ENCODE results near the gene LCN15.

LCN15 gene

DNA sequence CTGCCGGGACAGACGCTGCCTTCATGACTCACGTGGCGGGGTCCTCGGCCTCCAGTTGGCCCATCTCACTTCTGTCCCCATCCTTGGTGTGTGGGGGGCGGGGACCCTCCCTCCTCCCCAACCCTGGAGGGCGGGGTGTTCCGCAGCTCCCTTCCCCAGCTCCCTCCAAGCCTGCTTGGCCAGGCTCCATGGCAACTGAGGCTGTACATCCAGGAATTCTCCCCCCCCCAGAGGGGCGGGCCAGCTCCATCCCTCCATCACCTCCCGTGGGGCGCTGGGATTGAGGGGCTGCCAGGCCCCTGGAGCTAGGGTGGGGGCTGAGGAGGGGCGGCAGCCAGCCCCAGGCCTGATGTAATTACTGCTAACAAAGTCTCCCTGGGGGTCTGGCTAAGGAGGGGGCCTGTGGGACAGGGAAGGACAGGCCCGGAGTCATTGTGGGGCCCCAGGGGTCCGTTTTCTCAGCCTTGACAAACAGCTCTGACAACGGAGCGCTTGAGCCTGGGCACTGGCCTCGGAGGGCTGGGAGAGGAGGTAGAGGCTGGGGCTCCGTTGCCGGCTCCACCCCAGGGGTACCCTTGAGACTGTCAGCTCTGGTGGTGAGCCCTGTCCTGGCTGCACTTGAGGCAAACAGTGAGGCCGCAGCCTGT lies 43.9 kb downstream of the LCN15 start:
- TF ChIP-seq, protein P1, sequence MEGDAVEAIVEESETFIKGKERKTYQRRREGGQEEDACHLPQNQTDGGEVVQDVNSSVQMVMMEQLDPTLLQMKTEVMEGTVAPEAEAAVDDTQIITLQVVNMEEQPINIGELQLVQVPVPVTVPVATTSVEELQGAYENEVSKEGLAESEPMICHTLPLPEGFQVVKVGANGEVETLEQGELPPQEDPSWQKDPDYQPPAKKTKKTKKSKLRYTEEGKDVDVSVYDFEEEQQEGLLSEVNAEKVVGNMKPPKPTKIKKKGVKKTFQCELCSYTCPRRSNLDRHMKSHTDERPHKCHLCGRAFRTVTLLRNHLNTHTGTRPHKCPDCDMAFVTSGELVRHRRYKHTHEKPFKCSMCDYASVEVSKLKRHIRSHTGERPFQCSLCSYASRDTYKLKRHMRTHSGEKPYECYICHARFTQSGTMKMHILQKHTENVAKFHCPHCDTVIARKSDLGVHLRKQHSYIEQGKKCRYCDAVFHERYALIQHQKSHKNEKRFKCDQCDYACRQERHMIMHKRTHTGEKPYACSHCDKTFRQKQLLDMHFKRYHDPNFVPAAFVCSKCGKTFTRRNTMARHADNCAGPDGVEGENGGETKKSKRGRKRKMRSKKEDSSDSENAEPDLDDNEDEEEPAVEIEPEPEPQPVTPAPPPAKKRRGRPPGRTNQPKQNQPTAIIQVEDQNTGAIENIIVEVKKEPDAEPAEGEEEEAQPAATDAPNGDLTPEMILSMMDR (conservative IDR thresholded peaks at IDR 0.05): no peak
- 0 out of 2 replicates have a peak overlapping the region, but pooled peaks have one; percentile 28 for H3K27ac ChIP-seq

DNA sequence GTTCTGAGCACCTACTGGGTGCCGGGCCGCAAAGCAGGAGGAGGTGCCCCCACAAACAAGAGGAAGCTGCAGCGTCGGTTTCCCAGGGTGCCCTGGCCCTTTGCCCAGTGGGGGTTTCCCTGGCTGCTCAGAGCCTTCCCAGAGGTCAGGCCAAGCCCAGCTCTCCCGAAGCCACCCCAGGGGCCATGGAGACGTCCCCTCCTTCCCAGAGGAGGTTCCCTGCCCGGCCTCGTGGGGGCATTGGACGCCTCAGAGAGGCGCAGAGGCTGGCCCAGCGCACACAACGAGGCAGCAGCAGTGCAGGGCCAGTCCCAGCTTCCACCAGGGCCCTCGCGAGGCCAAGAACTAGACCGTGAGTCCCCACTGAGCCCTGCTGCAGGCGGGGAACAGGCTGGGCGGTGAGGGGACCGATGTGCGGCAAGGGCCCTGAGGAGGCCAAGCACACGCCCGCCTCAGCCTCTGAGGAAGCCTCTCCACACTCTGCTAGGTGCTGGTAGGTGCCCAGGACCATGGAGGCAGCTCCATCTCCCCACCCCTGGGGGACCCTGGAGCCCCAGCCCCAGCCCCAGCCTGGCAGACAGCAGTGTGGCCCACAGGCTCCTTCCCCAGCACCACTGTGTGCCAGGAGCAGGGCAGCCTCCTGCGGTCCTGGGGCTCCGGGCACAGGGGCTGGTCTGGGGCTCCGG lies 45.0 kb downstream of the LCN15 start:
- peak overlapping the region; percentile 22; the same call in 1 of the 2 replicates for H3K27ac ChIP-seq
- TF ChIP-seq, protein P1 (conservative IDR thresholded peaks at IDR 0.05): no peak

DNA sequence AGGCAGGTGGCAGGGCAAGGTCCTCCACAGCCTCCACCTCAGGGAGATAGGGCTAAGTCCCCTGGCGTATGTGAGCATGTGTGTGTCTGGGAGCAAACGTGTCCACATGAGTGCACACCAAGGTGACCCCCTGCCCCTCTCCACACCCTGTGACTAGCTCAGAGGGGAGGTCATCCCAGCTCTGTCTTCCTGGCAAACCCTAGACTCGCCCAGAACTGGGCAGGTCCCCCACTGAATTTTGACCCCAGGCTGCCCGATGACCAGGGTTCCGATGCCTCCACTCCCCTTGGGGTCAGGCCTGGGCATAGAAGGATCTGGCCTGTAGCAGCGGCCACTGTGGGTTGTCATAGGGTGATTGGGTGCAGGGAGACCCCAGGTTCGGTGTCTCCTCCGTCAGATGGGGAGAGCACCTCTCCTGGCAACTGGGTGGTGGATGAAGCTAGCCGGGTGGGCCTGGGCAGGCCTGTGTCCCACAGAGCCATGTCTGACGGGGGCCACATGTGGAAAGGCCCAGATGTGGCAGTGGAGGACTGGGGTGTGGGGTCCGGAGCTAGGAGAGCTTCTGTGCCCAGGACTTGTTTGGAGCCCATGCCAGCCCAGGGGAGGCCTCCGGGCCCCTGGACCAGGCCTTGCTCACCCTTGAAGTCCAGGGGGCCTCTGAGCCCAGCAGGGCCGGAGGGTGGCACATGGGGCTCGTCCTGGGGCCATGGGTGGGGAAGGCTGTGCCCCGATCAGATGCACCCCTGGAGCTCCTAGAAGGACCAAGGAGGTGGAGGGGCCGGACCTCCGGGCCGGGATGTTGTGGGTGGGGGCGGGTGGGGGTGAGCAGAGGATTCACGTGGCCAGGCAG lies 45.7 kb downstream of the LCN15 start:
- H3K27ac ChIP-seq: no peak overlapping the region; the same call in 1 of the 2 replicates
- TF ChIP-seq, protein P1 (conservative IDR thresholded peaks at IDR 0.05): no peak

DNA sequence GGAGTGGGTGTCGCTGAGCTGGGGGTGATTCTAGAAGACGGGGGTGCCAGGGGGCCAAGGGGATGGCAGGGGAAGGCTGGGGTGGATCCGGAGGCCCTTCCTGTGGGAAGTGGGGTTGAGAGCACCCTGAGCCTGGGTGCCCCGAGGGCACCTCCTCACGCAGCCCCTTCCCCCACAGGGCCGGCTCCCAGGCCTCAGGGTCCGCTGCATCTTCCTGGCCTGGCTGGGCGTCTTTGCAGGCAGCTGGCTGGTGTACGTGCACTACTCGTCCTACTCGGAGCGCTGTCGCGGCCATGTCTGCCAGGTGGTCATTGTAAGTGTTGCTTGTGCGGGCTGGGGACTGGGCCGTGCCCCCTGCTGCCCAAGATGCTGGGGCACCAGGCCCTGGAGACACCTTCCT lies 46.9 kb downstream of the LCN15 start:
- no peak overlapping the region for H3K27ac ChIP-seq
- TF ChIP-seq, protein P1 (conservative IDR thresholded peaks at IDR 0.05): no peak

DNA sequence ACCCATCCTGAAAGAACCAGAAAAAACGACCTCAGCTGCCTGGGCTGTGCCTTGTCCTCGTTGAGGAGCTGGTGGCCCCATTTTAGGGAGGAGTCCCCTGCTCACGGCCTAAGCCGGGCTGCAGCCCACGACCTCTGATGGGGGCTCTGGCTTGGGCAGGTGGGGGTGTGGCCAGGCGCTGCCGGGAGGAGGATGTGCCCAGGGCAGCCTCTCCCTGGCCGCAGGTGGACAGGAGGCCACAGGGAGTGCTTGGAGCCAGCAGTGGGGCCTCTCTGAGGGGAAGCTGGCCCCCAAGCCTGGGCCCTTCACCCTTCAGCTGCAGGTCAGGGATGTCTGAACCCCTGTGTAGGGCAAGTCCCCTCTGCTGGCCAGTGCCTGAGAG lies 49.4 kb downstream of the LCN15 start:
- TF ChIP-seq, protein P1 (conservative IDR thresholded peaks at IDR 0.05): no peak
- no peak overlapping the region; the same call in 1 of the 2 replicates for H3K27ac ChIP-seq

DNA sequence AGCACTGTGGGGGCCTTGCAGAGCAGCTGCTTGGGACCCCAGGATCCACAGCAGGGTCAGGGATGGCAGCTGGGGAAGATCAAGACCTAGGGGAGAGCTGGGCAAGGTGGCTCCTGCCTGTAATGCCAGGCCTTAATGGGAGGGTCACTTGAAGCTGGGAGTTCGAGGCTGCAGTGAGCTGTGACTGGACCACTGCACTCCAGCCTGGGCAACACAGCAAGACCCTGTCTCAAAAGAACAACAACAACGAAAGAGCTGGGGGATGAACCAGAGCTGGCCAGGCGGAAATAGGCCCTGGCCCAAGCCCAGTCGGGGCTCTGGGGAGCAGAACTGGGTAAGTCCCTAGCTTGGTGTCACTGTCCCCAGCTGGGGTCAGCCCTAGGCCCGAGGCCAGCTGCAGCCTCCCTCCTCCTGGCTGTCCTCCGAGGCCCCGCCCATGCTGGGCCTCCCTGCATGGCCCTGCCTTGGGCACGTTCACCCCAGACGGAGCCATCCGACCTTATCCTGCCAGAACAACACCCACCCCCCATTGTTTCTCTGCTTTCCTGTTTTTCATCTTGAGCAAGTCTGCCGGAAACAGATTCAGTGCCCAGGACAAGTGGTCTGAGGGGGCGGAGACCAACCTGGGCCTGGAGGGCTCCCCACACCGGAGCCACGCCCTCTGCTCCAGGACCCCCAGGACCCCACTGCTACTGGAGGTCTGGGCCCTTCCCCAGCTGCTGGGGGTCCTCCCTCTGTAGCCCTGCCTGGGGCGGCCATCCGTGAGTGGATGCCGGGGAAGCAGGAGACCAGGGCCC lies 50.0 kb downstream of the LCN15 start:
- TF ChIP-seq, protein P1 (conservative IDR thresholded peaks at IDR 0.05): no peak
- peak overlapping the region; percentile 91 for H3K27ac ChIP-seq

Measured in VCaP (cell line).